ENCODE results near the gene COX6A2.

- TF ChIP-seq CTCF (IDR thresholded peaks at IDR 0.05; ENCODE audit: extremely low read depth in 1 of 2, insufficient read depth in 1 of 2, low read depth in 1 of 2, low read length in 2 of 2) (no peak), JUN (IDR thresholded peaks at IDR 0.05; ENCODE audit: borderline replicate concordance, insufficient read depth, insufficient read length, low read depth) (no peak), EZH2 (IDR thresholded peaks at IDR 0.05; ENCODE audit: borderline replicate concordance, low read depth, low read length, severe bottlenecking) (no peak), POLR2A (IDR thresholded peaks at IDR 0.05; ENCODE audit: low read depth, low read length) (no peak), POLR2AphosphoS5 (IDR thresholded peaks at IDR 0.05; ENCODE audit: insufficient read depth, low read depth, low read length) (no peak), MYC (IDR thresholded peaks at IDR 0.05; ENCODE audit: low read depth, low read length) (no peak), MAX (IDR thresholded peaks at IDR 0.05; ENCODE audit: insufficient read depth, insufficient read length) (no peak), FOS (IDR thresholded peaks at IDR 0.05; ENCODE audit: borderline replicate concordance, insufficient read depth, low read length) (no peak)
These were observed 10.2 kb downstream of the COX6A2 start for GRCh38 chr16:31417916-31418315.
